Sigmoid colon (tissue), 3 donors: ENCODE results near the gene CTBS.

ENCODE experiments used
- POLR2A ChIP-seq, 2 donors: fragments of 450-650 bp; IDR thresholded peaks; one replicate each; pipeline ENCODE4 v1.6.1; 2016; ENCODE audit warnings: antibody characterized with exemption in 2 of 2, mild to moderate bottlenecking in 2 of 2, moderate library complexity in 2 of 2
- TF ChIP-seq, protein P1 (sequence below), 4 experiments: fragments of 450-650 bp in 3 of 4; fragments of 200-600 bp in 1 of 4; IDR thresholded peaks; one replicate each; pipeline ENCODE4 v1.5.1; 2016 to 2019; ENCODE audit warnings: antibody characterized with exemption in 4 of 4, mild to moderate bottlenecking in 3 of 4, moderate library complexity in 2 of 4

DNA sequence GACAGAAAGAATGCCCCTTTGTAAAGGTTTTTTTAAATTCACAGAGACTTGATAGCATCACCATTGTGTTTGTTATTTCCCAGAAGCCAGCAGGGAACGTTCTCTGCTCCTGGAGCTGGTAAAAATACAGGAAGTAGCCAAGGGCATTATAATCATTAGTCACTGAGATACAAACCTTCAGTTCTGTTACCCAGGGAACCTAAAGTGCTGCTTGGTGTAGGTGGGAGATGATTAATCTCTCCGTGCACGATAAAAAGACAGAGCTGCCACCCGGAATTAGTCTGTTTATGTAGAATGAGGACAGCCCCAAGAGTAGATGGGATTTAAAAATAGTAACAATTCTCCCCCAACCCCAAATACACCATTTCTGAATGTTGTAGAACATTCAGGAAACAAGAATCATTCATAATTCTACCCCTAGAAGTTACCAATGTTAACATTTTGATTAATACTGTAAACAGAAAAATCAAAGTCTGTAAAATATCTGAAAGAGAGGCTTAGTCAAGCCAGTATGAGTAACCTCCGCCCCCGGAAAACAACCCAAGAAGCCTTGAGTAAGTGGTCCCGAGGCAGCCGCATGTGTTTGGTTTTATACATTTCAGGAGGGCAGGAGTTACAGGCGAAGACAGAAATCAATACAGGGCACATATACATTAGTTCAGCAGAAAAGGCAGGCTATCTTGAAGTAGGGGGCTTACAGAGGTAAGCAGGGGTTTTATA is 45.3 kb upstream of the CTBS start:
- TF ChIP-seq POLR2A (IDR thresholded peaks at IDR 0.05), result no peak
- TF ChIP-seq, protein P1, sequence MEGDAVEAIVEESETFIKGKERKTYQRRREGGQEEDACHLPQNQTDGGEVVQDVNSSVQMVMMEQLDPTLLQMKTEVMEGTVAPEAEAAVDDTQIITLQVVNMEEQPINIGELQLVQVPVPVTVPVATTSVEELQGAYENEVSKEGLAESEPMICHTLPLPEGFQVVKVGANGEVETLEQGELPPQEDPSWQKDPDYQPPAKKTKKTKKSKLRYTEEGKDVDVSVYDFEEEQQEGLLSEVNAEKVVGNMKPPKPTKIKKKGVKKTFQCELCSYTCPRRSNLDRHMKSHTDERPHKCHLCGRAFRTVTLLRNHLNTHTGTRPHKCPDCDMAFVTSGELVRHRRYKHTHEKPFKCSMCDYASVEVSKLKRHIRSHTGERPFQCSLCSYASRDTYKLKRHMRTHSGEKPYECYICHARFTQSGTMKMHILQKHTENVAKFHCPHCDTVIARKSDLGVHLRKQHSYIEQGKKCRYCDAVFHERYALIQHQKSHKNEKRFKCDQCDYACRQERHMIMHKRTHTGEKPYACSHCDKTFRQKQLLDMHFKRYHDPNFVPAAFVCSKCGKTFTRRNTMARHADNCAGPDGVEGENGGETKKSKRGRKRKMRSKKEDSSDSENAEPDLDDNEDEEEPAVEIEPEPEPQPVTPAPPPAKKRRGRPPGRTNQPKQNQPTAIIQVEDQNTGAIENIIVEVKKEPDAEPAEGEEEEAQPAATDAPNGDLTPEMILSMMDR (IDR thresholded peaks at IDR 0.05), result no peak
